Endothelial cell (in vitro differentiated cells): ENCODE measurements around the gene DNAJC13. TPM values are rescaled to one million over a fixed set of nuclear protein-coding genes. Genes with fewer than 3 reads are reported as not detected.

Experiments used
- DNase-seq: peaks from one replicate; pipeline ENCODE4 v3.0.0; 2021; ENCODE audit warnings: low spot score
- H3K27ac Mint-ChIP-seq: one replicate; pipeline ENCODE4 v1.8.0; 2021; ENCODE audit warnings: mixed read lengths, inconsistent platforms; ENCODE audit not compliant: unreplicated experiment
- H3K27me3 Mint-ChIP-seq: one replicate; pipeline ENCODE4 v1.8.0; 2021; ENCODE audit warnings: mild to moderate bottlenecking, moderate library complexity, mixed read lengths, inconsistent platforms; ENCODE audit not compliant: unreplicated experiment
- H3K36me3 Mint-ChIP-seq: one replicate; pipeline ENCODE4 v1.8.0; 2021; ENCODE audit warnings: mild to moderate bottlenecking, low read depth, mixed read lengths, inconsistent platforms; ENCODE audit not compliant: unreplicated experiment
- H3K4me1 Mint-ChIP-seq: one replicate; pipeline ENCODE4 v1.8.0; 2021; ENCODE audit warnings: mild to moderate bottlenecking, mixed read lengths, inconsistent platforms; ENCODE audit not compliant: unreplicated experiment
- H3K4me3 Mint-ChIP-seq: one replicate; pipeline ENCODE4 v1.8.0; 2021; ENCODE audit warnings: mild to moderate bottlenecking, mixed read lengths, inconsistent platforms; ENCODE audit not compliant: unreplicated experiment
- H3K9me3 Mint-ChIP-seq: one replicate; pipeline ENCODE4 v1.8.0; 2021; ENCODE audit warnings: mixed read lengths, inconsistent platforms; ENCODE audit not compliant: unreplicated experiment
- CTCF ChIP-seq: fragments of 200-600 bp; sonication (generic); IDR thresholded peaks from one replicate; pipeline ENCODE4 v1.5.0; 2021; ENCODE audit warnings: antibody characterized with exemption; ENCODE audit not compliant: unreplicated experiment
- total RNA-seq: library from RNA; stranded (reverse); fragmentation: NEBNext Ultra II Directional; extraction: Animal tissue kit (Norgen Biotek cat#: 25700); gene quantifications from one replicate; pipeline ENCODE4 v1.2.1, GENCODE V29; 2021; ENCODE audit not compliant: unreplicated experiment

The DNAJC13 gene
- total RNA-seq, 1 donor from 2014 or later = 50.4 TPM

GRCh38 chr3:132563420-132564069 is 146.2 kb downstream of the DNAJC13 start:
- no peak overlapping the region for H3K27ac Mint-ChIP-seq
- no peaks in the 10 kb centered on the region for H3K9me3 Mint-ChIP-seq
- peaks cover 6% of the 10 kb centered on the region for H3K36me3 Mint-ChIP-seq
- no peak overlapping the region for H3K4me3 Mint-ChIP-seq
- no peaks in the 10 kb centered on the region for H3K27me3 Mint-ChIP-seq
- TF ChIP-seq CTCF = no peak
- no peak for DNase-seq
- H3K4me1 Mint-ChIP-seq = peaks cover 25% of the 10 kb centered on the region

GRCh38 chr3:132564070-132564465 is 146.8 kb downstream of the DNAJC13 start:
- Mint-ChIP-seq H3K4me3 (no peak overlapping the region), H3K36me3 (peaks cover 6% of the 10 kb centered on the region), H3K27ac (no peak overlapping the region), H3K9me3 (no peaks in the 10 kb centered on the region), H3K4me1 (peaks cover 25% of the 10 kb centered on the region), H3K27me3 (no peaks in the 10 kb centered on the region)
- no peak for DNase-seq
- no peak for TF ChIP-seq CTCF

- Mint-ChIP-seq H3K9me3 (no peaks in the 10 kb centered on the region), H3K27me3 (no peaks in the 10 kb centered on the region), H3K27ac (no peak overlapping the region), H3K36me3 (peaks cover 7% of the 10 kb centered on the region), H3K4me1 (peaks cover 18% of the 10 kb centered on the region), H3K4me3 (no peak overlapping the region)
- no peak for TF ChIP-seq CTCF
- DNase-seq = no peak
Measured at GRCh38 chr3:132568422-132568821, 151.1 kb downstream of the DNAJC13 start.

GRCh38 chr3:132569153-132569552 is 151.9 kb downstream of the DNAJC13 start:
- TF ChIP-seq CTCF = no peak
- peaks cover 18% of the 10 kb centered on the region for H3K4me1 Mint-ChIP-seq
- no peak overlapping the region for H3K4me3 Mint-ChIP-seq
- no peaks in the 10 kb centered on the region for H3K9me3 Mint-ChIP-seq
- H3K27ac Mint-ChIP-seq = no peak overlapping the region
- H3K36me3 Mint-ChIP-seq = peaks cover 13% of the 10 kb centered on the region
- no peaks in the 10 kb centered on the region for H3K27me3 Mint-ChIP-seq
- no peak for DNase-seq

GRCh38 chr3:132569580-132569979 is 152.3 kb downstream of the DNAJC13 start:
- no peak for DNase-seq
- Mint-ChIP-seq H3K27ac (no peak overlapping the region), H3K27me3 (no peaks in the 10 kb centered on the region), H3K36me3 (peaks cover 13% of the 10 kb centered on the region), H3K4me1 (peaks cover 18% of the 10 kb centered on the region), H3K9me3 (no peaks in the 10 kb centered on the region), H3K4me3 (no peak overlapping the region)
- TF ChIP-seq CTCF = no peak
